ENCODE data around the gene ANKRD33B. TPM values are rescaled to one million over a fixed set of nuclear protein-coding genes. Genes with fewer than 3 reads are reported as not detected.

Gene ANKRD33B
- total RNA-seq, 1 experiment from 2014 or later = 10.9 TPM

DNA sequence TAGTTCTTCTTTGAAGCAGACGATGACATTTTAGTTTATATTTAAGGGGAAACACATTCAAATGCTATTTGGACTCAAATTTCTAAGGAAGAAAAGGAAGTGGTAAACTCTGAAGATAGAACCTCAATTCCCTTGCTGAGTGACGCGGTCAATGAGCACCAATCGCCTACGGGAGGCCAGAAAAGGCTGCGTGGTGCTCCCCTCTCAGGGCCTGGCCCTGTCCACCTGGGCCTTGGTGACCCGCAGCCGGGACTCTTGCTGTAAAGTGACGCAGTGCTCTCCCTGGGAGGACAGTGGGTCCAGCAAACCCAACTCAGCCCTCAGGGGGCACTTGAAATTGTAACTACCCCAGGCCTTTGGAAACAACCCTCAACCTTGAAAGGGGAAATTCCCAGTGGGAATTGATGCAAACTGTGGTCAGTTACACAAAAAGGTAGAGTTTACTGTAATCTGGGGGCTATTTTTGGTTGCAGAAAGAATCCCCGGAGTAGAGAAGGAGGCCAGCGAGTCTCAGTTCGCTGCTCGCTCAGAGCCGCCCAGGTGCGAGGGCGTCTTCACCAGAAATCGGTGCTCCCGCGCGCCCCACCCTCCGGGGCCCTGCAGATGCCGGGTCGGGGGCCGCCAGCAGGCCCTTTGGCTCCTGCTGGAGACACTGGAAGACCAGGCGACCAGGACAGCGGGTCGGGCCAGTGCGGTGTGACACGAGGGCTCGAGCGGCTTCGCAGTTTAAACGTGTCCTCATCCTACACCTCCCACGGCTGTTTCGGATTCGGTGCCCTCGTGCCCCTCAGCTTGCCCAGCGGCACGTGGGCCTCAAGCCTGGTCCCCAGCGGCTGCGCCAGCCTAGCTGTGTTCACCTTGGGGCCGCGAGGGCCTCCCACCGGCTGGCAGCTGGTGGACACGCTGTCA, 1.4 kb upstream of the ANKRD33B start:
- Histone ChIP-seq H3K36me3 (ENCODE audit: control insufficient read depth in 1 of 2, insufficient read depth in 2 of 2, low read length in 2 of 2) (no peaks in the 10 kb centered on the region), H3K4me3 (replicated peaks in 1 of 2; ENCODE audit: low read depth in 1 of 2, low read length in 2 of 2) (peak overlapping the region in 1 of 2 experiments; percentile 71; a peak in 1 of 4 replicates), H3K4me2 (ENCODE audit: low read length) (peak overlapping the region; percentile 93), H4K20me1 (ENCODE audit: insufficient read depth) (no peaks in the 10 kb centered on the region), H3K9me3 (ENCODE audit: control insufficient read depth in 1 of 2, insufficient read depth in 1 of 2, low read depth in 1 of 2, low read length in 2 of 2) (no peaks in the 10 kb centered on the region), H2AFZ (ENCODE audit: low read depth, low read length, poor library complexity, severe bottlenecking) (no peak overlapping the region), H3K9me2 (ENCODE audit: insufficient read depth) (no peaks in the 10 kb centered on the region), H3K27ac (ENCODE audit: low read depth, low read length) (no peak overlapping the region; the same call in 1 of the 2 replicates), H3K27me3 (ENCODE audit: insufficient read depth, low read length) (no peaks in the 10 kb centered on the region), H3K79me2 (ENCODE audit: insufficient read depth, low read length) (peaks cover 31% of the 10 kb centered on the region), H3K4me1 (ENCODE audit: control insufficient read depth in 1 of 2, insufficient read depth in 2 of 2, low read length in 2 of 2) (peaks cover 23 to 51% of the 10 kb centered on the region in 2 experiments), H3K9ac (ENCODE audit: low read length) (peak overlapping the region; percentile 91)
- no peak for TF ChIP-seq POLR2AphosphoS5 (IDR thresholded peaks at IDR 0.05; ENCODE audit: low read depth, low read length)
- no peak for ATAC-seq
- BruUV-seq (replicated peaks) = no TSS peak
- CTCF ChIA-PET = no interaction called here
- RAD21 ChIA-PET (ENCODE audit: low non-redundant PET in 1 of 2, low total read pairs in 2 of 2, uncharacterized antibody in 2 of 2, unreplicated experiment in 2 of 2) = no interaction called here
- DNase-seq (ENCODE audit: low read depth, low spot score) = no peak
- POLR2A ChIA-PET = no interaction called here
- intact Hi-C loops (cut with micrococcal nuclease) = no loop called here

DNA sequence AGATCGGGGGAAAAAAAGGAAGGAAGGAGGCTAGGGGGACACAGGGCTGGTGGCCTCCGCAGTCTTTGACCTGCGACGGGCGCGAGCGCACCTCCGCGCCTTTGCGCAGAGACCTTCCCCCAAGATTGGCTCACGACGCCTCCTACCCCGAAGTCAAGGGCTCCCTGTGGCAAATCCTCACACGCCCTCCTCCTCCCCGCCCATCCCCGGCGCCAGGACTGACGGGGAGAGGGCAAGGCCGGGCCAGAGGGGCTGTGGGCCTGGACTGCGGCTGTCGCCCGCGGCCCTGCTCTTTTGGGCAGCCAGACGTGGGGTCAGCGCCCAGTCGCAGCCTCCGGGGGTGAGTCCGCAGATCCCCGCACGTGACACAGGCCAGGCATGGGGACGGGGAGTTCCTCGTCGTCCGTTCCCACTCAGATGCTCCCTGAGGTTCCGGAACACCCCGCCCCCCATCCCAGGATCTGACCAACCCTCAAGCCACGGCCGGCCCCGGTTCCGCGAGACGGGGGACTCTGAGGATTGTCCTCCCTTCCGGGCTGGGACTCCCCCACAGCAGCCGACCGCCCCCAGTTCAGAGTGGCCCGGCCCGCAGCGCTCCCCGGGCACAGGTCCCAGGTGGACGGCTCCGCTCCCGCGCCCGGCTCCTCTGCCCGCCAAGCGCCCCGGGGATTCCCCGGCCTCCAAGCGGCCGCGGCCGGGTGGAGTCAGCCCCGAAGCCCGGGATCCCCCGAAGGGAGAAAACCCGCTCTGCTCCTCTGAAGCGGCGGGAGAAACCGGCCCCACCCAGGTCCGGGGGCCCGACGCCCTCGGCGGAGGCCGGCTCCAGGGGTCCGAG, 543 bp upstream of the ANKRD33B start:
- TF ChIP-seq, protein P1, sequence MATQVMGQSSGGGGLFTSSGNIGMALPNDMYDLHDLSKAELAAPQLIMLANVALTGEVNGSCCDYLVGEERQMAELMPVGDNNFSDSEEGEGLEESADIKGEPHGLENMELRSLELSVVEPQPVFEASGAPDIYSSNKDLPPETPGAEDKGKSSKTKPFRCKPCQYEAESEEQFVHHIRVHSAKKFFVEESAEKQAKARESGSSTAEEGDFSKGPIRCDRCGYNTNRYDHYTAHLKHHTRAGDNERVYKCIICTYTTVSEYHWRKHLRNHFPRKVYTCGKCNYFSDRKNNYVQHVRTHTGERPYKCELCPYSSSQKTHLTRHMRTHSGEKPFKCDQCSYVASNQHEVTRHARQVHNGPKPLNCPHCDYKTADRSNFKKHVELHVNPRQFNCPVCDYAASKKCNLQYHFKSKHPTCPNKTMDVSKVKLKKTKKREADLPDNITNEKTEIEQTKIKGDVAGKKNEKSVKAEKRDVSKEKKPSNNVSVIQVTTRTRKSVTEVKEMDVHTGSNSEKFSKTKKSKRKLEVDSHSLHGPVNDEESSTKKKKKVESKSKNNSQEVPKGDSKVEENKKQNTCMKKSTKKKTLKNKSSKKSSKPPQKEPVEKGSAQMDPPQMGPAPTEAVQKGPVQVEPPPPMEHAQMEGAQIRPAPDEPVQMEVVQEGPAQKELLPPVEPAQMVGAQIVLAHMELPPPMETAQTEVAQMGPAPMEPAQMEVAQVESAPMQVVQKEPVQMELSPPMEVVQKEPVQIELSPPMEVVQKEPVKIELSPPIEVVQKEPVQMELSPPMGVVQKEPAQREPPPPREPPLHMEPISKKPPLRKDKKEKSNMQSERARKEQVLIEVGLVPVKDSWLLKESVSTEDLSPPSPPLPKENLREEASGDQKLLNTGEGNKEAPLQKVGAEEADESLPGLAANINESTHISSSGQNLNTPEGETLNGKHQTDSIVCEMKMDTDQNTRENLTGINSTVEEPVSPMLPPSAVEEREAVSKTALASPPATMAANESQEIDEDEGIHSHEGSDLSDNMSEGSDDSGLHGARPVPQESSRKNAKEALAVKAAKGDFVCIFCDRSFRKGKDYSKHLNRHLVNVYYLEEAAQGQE (IDR thresholded peaks at IDR 0.05; ENCODE audit: low read depth) = no peak
- TF ChIP-seq RAD21 (IDR thresholded peaks at IDR 0.05; ENCODE audit: low read depth) = no peak
- TF ChIP-seq, protein P2, sequence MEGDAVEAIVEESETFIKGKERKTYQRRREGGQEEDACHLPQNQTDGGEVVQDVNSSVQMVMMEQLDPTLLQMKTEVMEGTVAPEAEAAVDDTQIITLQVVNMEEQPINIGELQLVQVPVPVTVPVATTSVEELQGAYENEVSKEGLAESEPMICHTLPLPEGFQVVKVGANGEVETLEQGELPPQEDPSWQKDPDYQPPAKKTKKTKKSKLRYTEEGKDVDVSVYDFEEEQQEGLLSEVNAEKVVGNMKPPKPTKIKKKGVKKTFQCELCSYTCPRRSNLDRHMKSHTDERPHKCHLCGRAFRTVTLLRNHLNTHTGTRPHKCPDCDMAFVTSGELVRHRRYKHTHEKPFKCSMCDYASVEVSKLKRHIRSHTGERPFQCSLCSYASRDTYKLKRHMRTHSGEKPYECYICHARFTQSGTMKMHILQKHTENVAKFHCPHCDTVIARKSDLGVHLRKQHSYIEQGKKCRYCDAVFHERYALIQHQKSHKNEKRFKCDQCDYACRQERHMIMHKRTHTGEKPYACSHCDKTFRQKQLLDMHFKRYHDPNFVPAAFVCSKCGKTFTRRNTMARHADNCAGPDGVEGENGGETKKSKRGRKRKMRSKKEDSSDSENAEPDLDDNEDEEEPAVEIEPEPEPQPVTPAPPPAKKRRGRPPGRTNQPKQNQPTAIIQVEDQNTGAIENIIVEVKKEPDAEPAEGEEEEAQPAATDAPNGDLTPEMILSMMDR (IDR thresholded peaks at IDR 0.05 in 2 of 3, conservative IDR thresholded peaks at IDR 0.05 in 1 of 3; ENCODE audit: borderline replicate concordance in 1 of 3, insufficient read depth in 1 of 3, low read depth in 2 of 3, low read length in 2 of 3) = no peak
- peak; percentile 18; the same call in 1 of the 2 replicates for TF ChIP-seq ZFX (IDR thresholded peaks at IDR 0.05)
- TF ChIP-seq POLR2A (IDR thresholded peaks at IDR 0.05; ENCODE audit: borderline replicate concordance, extremely low read depth, insufficient read depth, insufficient read length) = no peak
- TF ChIP-seq, protein P3, sequence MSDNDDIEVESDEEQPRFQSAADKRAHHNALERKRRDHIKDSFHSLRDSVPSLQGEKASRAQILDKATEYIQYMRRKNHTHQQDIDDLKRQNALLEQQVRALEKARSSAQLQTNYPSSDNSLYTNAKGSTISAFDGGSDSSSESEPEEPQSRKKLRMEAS (IDR thresholded peaks at IDR 0.05) = peak; percentile 27; the same call in 1 of the 2 replicates
- peak; percentile 24; the same call in 1 of the 2 replicates for TF ChIP-seq SIN3A (IDR thresholded peaks at IDR 0.05; ENCODE audit: low read depth)
- DNase-seq (ENCODE audit: low read depth, low spot score) = no peak

More for the DNA sequence above, 543 bp upstream of the ANKRD33B start:
- Histone ChIP-seq H3K79me2 (ENCODE audit: insufficient read depth, low read length) (peaks cover 40% of the 10 kb centered on the region), H3K9me3 (ENCODE audit: control insufficient read depth in 1 of 2, insufficient read depth in 1 of 2, low read depth in 1 of 2, low read length in 2 of 2) (no peaks in the 10 kb centered on the region), H3K27me3 (ENCODE audit: insufficient read depth, low read length) (no peaks in the 10 kb centered on the region), H2AFZ (ENCODE audit: low read depth, low read length, poor library complexity, severe bottlenecking) (no peak overlapping the region), H3K4me3 (replicated peaks in 1 of 2; ENCODE audit: low read depth in 1 of 2, low read length in 2 of 2) (peak overlapping the region; percentile 62 to 71), H3K36me3 (ENCODE audit: control insufficient read depth in 1 of 2, insufficient read depth in 2 of 2, low read length in 2 of 2) (no peaks in the 10 kb centered on the region), H3K4me2 (ENCODE audit: low read length) (peak overlapping the region; percentile 93), H3K4me1 (ENCODE audit: control insufficient read depth in 1 of 2, insufficient read depth in 2 of 2, low read length in 2 of 2) (peaks cover 24 to 52% of the 10 kb centered on the region in 2 experiments), H3K27ac (ENCODE audit: low read depth, low read length) (peak overlapping the region; percentile 81), H3K9ac (ENCODE audit: low read length) (peak overlapping the region; percentile 91), H3K9me2 (ENCODE audit: insufficient read depth) (no peaks in the 10 kb centered on the region), H4K20me1 (ENCODE audit: insufficient read depth) (no peaks in the 10 kb centered on the region)
- RAD21 ChIA-PET (ENCODE audit: low non-redundant PET in 1 of 2, low total read pairs in 2 of 2, uncharacterized antibody in 2 of 2, unreplicated experiment in 2 of 2) = no interaction called here
- TSS peak; percentile 77 for BruUV-seq (replicated peaks)
- intact Hi-C loops (cut with micrococcal nuclease) = no loop called here
- ATAC-seq = peak; percentile 54
- POLR2A ChIA-PET = no interaction called here
- CTCF ChIA-PET = no interaction called here

Data from HCT116 (cell line).